ENCODE measurements around the gene EHMT1.

The EHMT1 gene

DNA sequence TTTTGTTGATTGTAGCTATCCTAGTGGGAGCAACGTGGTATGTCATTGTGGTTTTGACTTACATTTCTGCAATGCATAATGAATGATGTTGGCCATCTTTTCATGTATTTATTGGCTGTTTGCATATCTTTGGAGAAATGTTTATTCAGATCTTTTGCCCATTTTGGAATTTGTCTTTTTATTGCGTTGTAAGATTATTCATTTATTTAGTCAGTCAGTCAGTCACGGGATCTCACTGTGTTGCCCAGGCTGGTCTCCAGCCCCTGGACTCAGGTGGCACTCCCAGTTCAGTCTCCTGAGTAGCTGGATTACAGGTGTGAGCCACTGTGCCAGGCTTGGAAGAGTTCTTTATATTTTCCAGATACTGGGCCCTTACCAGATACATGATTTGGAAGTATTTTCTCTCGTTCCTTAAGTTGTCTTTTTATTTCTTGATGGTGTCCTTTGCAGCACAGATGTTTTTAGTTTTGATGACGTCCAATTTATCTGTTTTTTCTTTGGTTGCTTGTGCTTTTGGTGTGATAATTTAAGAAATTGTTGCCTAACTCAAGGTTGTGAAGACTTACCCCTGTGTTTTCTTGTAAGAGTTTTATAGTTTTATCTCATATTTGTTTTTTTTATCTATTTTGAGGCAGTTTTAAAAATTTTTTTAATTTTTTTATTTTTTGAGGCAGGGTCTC, 67.1 kb downstream of the EHMT1 start:
- DNase-seq (ENCODE audit: insufficient read length, low spot score): no peak
- FAIRE-seq: no peak
- TF ChIP-seq POLR2A (IDR thresholded peaks at IDR 0.05; ENCODE audit: low read depth, low read length): no peak

DNA sequence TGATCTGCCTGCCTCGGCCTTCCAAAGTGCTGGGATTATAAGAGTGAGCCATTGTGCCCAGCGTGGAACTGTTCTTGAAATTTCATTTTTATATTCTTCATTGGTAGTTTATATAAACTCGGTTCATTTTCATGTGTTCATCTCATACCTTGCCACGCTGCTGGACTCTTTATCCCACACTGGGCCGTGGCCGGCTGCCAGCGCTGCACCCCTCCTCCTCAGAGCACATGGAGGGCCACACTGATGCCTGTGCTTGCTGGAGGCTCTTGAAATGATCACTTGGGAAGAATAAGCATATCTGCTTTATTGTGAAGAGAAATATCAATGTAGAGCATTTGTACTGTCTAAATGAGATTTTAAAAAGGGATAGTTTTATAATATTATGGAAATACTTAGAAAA, 69.5 kb downstream of the EHMT1 start:
- FAIRE-seq: no peak
- no peak for DNase-seq (ENCODE audit: insufficient read length, low spot score)

DNA sequence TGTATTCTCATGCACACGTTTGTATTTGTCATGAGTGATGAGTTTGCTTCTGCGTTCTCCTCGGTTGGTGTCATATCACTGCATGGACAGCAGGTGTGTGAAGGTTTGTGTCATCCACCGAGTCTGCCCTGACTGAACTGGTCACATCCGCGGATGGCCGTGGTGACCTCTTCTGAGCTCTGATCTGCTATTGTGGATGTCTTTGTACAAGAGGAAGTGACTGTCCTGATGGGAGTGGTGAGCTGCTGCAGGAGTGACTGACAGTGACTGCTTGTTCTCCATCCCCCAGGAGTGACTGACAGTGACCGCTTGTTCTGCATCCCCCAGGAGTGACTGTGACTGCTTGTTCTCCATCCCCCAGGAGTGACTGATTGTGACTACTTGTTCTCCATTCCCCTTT, 69.9 kb downstream of the EHMT1 start:
- no peak for FAIRE-seq
- DNase-seq (ENCODE audit: insufficient read length, low spot score): no peak
- no peak for TF ChIP-seq POLR2A (IDR thresholded peaks at IDR 0.05; ENCODE audit: low read depth, low read length)

More for the DNA sequence above, 69.5 kb downstream of the EHMT1 start:
- TF ChIP-seq POLR2A (IDR thresholded peaks at IDR 0.05; ENCODE audit: low read depth, low read length): no peak

DNA sequence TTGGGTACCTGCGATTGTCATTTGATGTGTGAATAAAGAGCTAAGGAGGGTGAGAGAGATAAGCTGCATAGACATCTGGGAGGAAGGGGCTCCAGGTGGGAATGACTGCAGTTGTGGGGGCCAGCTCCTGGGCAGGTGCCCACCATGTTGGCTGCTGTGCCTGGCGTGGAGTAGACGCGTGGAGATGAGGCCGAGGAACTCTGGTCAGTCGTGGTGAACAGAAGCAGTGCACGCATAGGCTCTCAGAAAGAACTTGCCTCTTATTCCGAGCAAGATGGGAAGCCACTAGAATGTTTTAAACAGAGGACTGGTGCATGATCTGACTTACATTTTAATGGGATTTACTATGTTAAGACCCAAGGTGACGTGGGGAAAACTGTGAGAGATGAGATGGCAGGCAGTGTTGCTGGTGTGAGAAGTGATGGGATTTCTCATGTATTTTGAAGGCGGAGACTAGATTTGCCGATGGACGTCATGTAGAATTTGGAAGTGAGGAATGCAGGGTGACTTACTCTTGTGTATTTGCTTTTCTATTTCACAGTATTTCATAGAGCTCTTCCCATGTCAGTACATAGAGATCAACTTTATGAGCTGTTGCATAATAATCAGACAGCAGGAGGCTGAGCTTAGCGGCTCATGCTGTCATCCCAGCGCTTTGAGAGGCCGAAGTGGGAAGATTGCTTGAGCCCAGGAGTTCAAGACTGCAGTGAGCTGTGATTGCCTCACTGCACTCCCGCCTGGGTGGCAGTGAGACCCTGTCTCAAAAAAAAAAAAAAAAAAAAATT, 71.1 kb downstream of the EHMT1 start:
- no peak for FAIRE-seq
- no peak for TF ChIP-seq POLR2A (IDR thresholded peaks at IDR 0.05; ENCODE audit: low read depth, low read length)
- DNase-seq (ENCODE audit: insufficient read length, low spot score): no peak

DNA sequence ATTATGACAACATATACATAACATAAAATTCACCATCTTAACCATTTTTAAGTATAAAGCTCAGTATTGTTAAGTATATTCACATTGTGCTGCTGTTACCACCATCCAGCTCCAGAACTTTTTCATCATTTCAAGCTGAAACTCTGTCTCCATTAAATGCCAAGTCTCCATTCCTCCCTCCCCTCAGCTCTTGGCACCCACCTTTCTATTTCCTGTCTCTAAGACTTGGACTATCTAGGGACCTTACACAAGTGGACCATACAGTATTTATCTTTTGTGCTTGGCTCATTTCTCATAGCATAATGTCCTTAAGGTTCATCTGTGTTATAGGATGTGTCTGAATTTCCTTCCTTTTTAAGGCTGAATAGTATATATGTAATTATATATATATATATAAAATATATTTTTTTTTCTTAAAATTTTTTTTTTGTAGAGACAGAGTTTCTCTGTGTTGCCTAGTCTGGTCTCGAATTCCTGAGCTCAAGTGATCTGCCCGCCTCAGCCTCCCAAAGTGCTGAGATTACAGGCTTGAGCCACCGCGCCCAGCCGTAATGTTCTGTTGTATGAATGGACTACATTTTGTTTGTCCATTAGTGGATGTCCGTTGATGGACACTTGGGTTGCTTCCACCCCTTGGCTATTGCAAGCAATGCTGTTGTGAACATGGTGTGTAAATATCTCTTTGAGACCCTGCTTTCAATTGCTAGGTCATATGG, 72.3 kb downstream of the EHMT1 start:
- TF ChIP-seq POLR2A (IDR thresholded peaks at IDR 0.05; ENCODE audit: low read depth, low read length): no peak
- FAIRE-seq (no peak), DNase-seq (ENCODE audit: insufficient read length, low spot score) (no peak)

DNA sequence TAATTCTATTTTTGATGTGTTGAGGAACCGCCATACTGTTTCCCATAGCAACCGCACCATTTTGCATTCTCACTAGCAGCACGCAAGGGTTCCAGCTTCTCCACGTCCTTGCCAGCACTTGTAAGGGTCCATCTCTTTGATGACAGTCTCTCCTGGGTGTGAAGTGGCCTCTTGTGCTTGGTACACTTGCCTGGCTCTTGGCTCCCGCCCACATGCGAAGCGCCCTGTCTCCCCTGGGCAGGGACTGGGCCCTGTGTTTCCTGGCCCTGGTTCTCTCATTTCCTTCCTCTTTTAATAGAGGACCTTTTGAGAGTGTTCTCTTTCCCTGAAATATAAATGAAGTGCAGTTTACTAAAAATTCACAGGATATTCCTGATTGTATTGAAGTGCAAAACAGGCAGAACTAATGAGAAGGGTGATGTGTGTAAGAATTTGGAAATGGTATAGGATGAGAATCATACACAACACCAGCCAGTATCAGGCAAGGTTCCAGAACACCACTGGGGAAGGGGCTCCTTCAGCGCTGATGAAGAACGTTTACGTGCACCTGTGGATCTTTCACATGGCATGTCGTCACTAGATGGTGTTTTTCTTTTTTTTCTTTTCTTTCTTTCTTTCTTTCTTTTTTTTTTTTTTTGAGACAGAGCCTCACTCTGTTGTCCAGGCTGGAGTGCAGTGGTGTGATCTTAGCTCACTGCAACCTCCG, 73.0 kb downstream of the EHMT1 start:
- DNase-seq (ENCODE audit: insufficient read length, low spot score) (no peak), FAIRE-seq (no peak)
- no peak for TF ChIP-seq POLR2A (IDR thresholded peaks at IDR 0.05; ENCODE audit: low read depth, low read length)

DNA sequence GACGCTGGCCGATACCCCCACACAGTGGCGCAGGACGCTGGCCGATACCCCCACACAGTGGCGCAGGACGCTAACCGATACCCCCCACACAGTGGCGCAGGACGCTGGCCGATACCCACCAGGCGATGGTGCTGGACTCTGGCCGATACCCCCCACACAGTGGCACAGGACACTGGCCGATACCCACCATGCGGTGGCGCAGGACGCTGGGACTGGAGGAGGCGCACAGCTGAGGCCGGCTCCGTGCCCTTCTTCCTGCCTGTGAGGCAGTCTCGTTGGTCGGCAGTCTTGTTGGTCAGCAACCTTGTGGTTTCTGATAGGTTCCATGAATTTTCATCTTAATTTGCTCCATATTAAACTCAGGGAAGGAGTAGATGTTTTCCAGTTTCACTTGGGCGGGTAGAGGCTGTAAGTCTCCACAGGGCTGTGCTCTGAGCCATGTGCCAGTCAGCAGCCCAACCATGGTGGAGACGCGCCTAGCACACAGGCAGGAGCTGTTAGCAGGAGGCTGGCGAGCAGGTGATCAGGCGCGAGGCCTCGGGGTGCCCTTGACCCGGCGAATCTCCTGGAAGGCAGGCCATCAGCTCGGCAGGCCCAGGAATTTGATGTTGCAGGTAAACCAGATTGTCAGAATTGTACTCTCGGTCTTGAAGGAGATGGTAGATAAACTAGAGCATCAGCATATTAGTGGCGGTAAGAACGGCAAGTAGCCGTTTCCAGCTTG, 75.6 kb downstream of the EHMT1 start:
- FAIRE-seq (no peak), DNase-seq (ENCODE audit: insufficient read length, low spot score) (no peak)
- TF ChIP-seq POLR2A (IDR thresholded peaks at IDR 0.05; ENCODE audit: low read depth, low read length): no peak

DNA sequence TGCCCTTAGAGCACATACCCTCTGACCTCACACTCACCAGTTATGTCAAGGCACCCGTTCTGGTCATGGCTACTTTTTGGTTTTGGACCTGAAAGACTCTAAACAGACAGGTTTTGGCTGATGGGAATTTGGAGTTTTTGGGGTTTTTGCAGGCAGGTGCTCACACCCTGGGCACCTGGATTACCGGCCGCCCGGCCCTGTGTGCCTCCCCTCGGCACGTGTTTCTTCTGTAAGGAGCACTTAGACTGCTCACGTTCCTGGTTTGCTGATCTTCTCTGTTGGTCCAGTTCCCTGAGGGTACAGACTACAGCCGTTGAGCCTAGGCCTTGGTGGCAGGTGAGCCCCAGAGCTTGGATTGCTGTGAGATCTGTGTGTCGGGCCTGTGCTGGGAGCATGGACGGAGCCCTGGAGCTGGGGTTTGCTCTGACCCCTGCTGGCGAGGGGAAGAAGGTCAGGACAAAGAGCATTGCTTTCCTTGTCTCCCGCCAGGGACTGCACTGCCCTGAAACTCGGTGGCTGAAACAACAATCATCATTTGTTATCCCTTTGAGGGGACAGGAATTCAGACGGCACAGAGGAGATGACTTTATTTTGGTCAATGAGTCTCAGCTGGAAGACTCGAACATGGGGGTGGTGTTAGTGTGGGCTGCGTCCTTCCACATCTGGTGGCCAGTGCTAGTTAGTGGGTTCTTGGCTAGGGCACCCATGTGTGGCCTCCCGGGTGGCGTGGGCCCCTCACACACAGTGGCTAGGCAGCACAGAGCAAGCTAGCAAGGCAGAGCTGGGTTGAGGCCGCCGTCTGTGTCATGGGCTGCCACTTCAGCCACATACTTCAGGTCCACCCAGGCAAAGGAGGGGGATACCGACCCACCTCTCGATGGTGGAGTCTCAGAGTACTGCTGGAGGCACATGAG, 76.4 kb downstream of the EHMT1 start:
- DNase-seq (ENCODE audit: insufficient read length, low spot score): no peak
- TF ChIP-seq POLR2A (IDR thresholded peaks at IDR 0.05; ENCODE audit: low read depth, low read length): no peak
- FAIRE-seq: no peak

DNA sequence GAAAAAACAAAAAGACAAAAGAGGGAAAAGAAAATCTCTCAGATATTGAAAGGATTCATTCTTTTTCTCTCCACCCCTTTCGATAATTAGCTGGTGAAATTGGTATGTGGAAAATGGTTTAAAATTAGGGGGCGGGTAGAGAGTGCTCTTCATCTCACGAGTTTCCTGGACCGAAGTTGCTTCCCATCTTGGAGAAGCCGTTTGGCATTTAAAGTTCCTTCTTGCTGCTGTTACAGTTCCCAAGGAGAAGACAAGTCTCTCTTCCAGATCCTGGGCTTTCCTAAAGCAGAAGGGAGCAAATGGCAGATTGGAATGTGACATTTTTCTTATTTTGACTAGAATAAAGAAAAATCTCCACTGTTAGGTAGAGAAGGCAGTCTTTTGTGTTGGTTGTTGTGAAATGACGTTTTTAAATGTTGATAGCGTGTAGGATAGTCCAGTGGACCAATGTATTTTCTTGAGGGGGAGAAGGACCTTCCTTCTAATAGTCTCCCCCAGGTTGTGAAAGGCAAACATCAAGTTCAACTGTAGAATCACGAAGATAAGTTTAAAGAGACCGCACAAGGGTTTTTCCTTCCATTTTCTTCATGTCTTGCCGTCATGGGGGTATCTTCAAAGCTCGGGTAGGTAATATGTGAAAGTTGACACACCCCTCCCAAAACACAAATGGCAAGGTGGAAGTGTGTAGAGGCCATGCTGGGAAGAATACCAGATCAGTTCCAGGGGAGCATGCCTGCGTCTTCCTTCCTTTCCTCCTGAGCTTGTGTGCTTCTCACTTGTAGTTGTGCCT, 77.5 kb downstream of the EHMT1 start:
- no peak for TF ChIP-seq POLR2A (IDR thresholded peaks at IDR 0.05; ENCODE audit: low read depth, low read length)
- FAIRE-seq (no peak), DNase-seq (ENCODE audit: insufficient read length, low spot score) (no peak)

DNA sequence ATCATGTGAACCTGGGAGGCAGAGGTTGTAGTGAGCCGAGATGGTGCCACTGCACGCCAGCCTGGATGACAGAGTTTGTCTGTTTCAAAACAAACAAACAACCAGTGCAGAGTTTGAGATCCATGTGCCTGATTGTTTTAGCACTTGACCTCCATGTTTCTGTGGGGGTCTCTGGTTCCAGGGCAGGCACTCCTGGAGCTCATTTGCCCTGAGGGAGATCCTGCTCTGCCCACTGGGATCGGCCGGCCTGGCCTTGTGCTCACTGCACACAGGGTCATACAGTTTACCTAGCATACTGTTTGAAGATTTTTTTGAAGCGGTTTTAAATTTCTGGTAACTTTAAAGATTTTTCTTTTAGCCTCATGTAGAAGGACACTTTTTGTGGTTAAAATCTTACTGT, 78.4 kb downstream of the EHMT1 start:
- no peak for TF ChIP-seq POLR2A (IDR thresholded peaks at IDR 0.05; ENCODE audit: low read depth, low read length)
- FAIRE-seq: no peak
- DNase-seq (ENCODE audit: insufficient read length, low spot score): no peak

DNA sequence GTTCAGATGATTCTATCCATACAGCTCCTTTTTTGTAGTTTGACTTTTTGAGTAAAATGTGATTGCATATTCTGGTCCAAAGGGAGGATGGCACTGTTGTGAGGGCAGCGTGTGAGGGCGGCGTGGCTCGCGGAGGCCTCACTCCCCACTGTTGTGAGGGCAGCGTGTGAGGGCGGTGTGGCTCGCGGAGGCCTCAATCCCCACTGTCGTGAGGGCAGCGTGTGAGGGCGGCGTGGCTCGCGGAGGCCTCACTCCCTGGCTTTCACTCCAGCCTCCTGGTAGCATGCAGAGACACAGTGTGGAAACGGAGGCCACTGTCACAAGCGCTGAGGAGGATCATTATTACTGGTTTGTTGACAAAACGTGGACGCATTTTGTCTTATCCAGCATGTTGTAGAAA, 79.0 kb downstream of the EHMT1 start:
- no peak for TF ChIP-seq POLR2A (IDR thresholded peaks at IDR 0.05; ENCODE audit: low read depth, low read length)
- DNase-seq (ENCODE audit: insufficient read length, low spot score): no peak
- no peak for FAIRE-seq

DNA sequence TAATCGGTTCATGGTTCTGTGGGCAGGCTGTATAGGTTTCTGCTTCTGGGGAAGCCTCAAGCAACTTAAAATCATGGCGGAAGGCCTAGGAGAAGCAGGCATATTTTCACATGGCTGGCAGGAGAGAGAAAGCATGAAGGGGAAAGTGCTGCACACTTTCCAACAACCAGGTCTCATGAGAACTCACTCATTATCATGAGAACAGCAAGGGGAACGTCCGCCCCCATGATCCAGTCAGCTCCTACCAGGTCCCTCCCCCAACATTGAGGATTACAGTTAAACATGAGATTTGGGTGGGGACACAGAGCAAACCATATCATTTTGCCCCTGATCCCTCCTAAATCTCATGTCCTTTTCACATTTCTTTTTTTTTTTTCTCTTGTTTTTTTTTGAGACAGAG, 82.1 kb downstream of the EHMT1 start:
- FAIRE-seq: no peak
- DNase-seq (ENCODE audit: insufficient read length, low spot score): no peak
- no peak for TF ChIP-seq POLR2A (IDR thresholded peaks at IDR 0.05; ENCODE audit: low read depth, low read length)
